Transverse colon (tissue), 4 donors: ENCODE data around the gene MCRS1. TPM values are rescaled to one million over a fixed set of nuclear protein-coding genes. Genes with fewer than 3 reads are reported as not detected.

Experiments used
- DNase-seq: peaks from one replicate; pipeline ENCODE4 v3.0.0-alpha.2; 2019
- H3K27ac ChIP-seq, 4 donors: fragments of 200-600 bp; sonication (generic); 2 replicates each; pipeline ENCODE4 v1.5.1; 2016 to 2018; ENCODE audit warnings: inconsistent platforms in 4 of 4
- H3K27me3 ChIP-seq: fragments of 200-600 bp; sonication (generic); 2 replicates; pipeline ENCODE4 v1.5.1; 2017; ENCODE audit warnings: inconsistent platforms
- H3K36me3 ChIP-seq, 4 donors: fragments of 200-600 bp; sonication (generic); 2 replicates each; pipeline ENCODE4 v1.5.1; 2017 to 2019; ENCODE audit warnings: inconsistent platforms in 4 of 4
- H3K4me1 ChIP-seq, 4 donors: fragments of 200-600 bp; sonication (generic); 2 replicates each; pipeline ENCODE4 v1.5.1; 2017 to 2020; ENCODE audit warnings: inconsistent platforms in 4 of 4
- H3K4me3 ChIP-seq, 4 donors: fragments of 200-600 bp; sonication (generic); 1 replicate in 1 of 4; 2 replicates in 3 of 4; pipeline versions ENCODE4 v1.5.1 to v1.6.1; 2017 to 2019; ENCODE audit warnings: inconsistent platforms in 4 of 4
- H3K9me3 ChIP-seq, 2 donors: fragments of 200-600 bp; sonication (generic); 2 replicates each; pipeline ENCODE4 v1.5.1; 2017 to 2019; ENCODE audit warnings: inconsistent platforms in 2 of 2
- EP300 ChIP-seq: sonication (generic); formaldehyde crosslinking; IDR thresholded peaks from one replicate; pipeline ENCODE4 v1.6.1; 2017; ENCODE audit warnings: antibody characterized with exemption, low read depth
- POLR2A ChIP-seq: fragments of 450-650 bp; IDR thresholded peaks from one replicate; pipeline ENCODE4 v1.6.1; 2016; ENCODE audit warnings: antibody characterized with exemption, mild to moderate bottlenecking, moderate library complexity
- POLR2AphosphoS5 ChIP-seq, 3 donors: sonication (generic); formaldehyde crosslinking; IDR thresholded peaks; one replicate each; pipeline ENCODE4 v1.6.1; 2016; ENCODE audit warnings: antibody characterized with exemption in 3 of 3
- WGBS, 2 donors: methylation state at CpG; one replicate each; pipeline ENCODE4 v1.1.5; 2018; ENCODE audit warnings: low coverage in 1 of 2; 5-methylcytosine and 5-hydroxymethylcytosine counted together
- in situ Hi-C, 4 donors: fragments of 200-750 bp; cut with MboI; loops; one replicate each; pipeline versions ENCODE4 v1.15.0 to v1.15.1; 2017; ENCODE audit warnings: low sequenced_read_pairs in 3 of 4, low pct_ligation_motif_present in 1 of 4, low pct_unique_long_range_greater_than_20kb in 1 of 4
- intact Hi-C: fragments of 100-400 bp; cut with DNase I; formaldehyde crosslinking; loops from one replicate; pipeline ENCODE4 v1.15.1; 2023; ENCODE audit warnings: low total_unique reads
- total RNA-seq, 4 donors: library from RNA; depleted of rRNA; stranded (reverse); fragments of >200 nt; gene quantifications; one replicate each; pipeline ENCODE4 v1.1.0, GENCODE V29; 2016
- TF ChIP-seq, protein P1 (sequence below), 5 experiments: fragments of 200-600 bp in 3 of 5; fragments of 450-650 bp in 2 of 5; sonication (generic) in 3 of 5; IDR thresholded peaks; 1 replicate in 2 of 5; 2 replicates in 3 of 5; pipeline ENCODE4 v1.5.1; 2016 to 2017; ENCODE audit warnings: antibody characterized with exemption in 5 of 5, inconsistent platforms in 3 of 5, mild to moderate bottlenecking in 2 of 5, moderate library complexity in 1 of 5

The MCRS1 gene
- total RNA-seq, 4 donors from 2014 or later = 57.8 to 120 (median 78.4) TPM

DNA sequence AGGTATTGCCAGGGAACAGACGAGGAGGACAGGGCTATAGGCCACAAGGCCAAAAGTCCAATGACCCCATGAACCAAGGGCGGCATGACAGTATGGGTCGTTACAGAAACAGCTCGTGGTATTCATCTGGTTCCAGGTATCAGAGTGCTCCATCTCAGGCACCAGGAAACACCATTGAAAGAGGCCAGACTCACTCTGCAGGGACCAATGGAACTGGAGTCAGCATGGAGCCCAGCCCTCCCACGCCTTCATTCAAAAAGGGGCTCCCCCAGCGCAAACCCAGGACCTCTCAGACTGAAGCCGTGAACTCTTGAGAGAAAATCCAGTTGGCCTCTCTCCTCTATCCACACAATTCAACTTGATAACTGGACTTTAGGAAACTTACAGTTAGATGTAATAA, 42.0 kb downstream of the MCRS1 start:
- H3K27ac ChIP-seq = no peak overlapping the region
- no peaks in the 10 kb centered on the region for H3K4me1 ChIP-seq
- TF ChIP-seq EP300 (no peak), POLR2A (no peak), POLR2AphosphoS5 (IDR thresholded peaks at IDR 0.05) (no peak)
- no peaks in the 10 kb centered on the region for H3K9me3 ChIP-seq
- DNase-seq = no peak
- peaks cover 0 to 24% (median 11%) of the 10 kb centered on the region in 4 donors for H3K36me3 ChIP-seq
- intact Hi-C loops (no loop called here), in situ Hi-C loops (no loop called here)
- H3K4me3 ChIP-seq = no peak overlapping the region
- H3K27me3 ChIP-seq = no peaks in the 10 kb centered on the region
- 95 to 100% methylated on average over 2 to 7 of the region's 7 CpGs for WGBS, 2 donors

DNA sequence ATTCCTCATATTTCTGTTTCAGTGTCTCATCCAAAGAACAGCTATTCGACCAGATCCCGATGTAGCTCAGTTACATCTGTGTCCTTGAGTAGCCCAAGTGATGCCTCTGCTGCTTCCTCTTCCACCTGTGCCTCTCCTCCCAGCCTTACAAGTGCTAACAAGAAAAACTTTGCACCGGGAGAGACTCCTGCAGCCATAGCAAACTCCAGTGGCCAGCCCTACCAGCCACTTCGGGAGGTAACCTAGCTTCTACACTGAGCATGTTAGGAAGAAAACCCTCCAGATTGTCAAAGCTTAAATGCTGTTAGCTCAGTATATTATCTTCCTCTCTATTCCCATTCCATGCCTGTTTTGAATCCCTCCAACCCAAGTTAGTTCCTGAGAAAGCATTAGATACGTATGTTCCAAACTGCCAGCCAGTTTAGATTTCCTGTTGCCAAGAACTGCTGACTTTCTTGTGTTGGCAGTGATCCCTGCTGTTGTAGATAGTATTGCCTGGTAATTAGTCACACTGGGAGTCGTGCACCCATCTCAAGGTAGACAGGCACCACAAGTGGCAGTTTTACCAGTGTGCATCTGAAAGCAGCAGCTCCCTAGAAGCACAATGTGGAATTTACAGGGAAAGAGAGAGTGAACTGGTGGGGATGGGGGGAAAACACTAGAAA, 43.1 kb downstream of the MCRS1 start:
- H3K36me3 ChIP-seq = peaks cover 0 to 24% (median 11%) of the 10 kb centered on the region in 4 donors
- H3K4me3 ChIP-seq = no peak overlapping the region
- H3K27ac ChIP-seq = no peak overlapping the region
- no peak for DNase-seq
- in situ Hi-C loops = no loop called here
- TF ChIP-seq POLR2AphosphoS5 (IDR thresholded peaks at IDR 0.05) (no peak), EP300 (no peak), POLR2A (no peak)
- TF ChIP-seq, protein P1, sequence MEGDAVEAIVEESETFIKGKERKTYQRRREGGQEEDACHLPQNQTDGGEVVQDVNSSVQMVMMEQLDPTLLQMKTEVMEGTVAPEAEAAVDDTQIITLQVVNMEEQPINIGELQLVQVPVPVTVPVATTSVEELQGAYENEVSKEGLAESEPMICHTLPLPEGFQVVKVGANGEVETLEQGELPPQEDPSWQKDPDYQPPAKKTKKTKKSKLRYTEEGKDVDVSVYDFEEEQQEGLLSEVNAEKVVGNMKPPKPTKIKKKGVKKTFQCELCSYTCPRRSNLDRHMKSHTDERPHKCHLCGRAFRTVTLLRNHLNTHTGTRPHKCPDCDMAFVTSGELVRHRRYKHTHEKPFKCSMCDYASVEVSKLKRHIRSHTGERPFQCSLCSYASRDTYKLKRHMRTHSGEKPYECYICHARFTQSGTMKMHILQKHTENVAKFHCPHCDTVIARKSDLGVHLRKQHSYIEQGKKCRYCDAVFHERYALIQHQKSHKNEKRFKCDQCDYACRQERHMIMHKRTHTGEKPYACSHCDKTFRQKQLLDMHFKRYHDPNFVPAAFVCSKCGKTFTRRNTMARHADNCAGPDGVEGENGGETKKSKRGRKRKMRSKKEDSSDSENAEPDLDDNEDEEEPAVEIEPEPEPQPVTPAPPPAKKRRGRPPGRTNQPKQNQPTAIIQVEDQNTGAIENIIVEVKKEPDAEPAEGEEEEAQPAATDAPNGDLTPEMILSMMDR (IDR thresholded peaks at IDR 0.05) = no peak
- H3K9me3 ChIP-seq = no peaks in the 10 kb centered on the region
- H3K27me3 ChIP-seq = no peaks in the 10 kb centered on the region
- 85 to 88% methylated on average over 4 to 6 of the region's 6 CpGs for WGBS, 2 donors
- intact Hi-C loops = no loop called here
- H3K4me1 ChIP-seq = no peaks in the 10 kb centered on the region

- H3K27me3 ChIP-seq = no peaks in the 10 kb centered on the region
- H3K9me3 ChIP-seq = no peaks in the 10 kb centered on the region
- H3K36me3 ChIP-seq = peaks cover 0 to 26% (median 10%) of the 10 kb centered on the region in 4 donors
- no peak for TF ChIP-seq POLR2AphosphoS5 (IDR thresholded peaks at IDR 0.05)
- TF ChIP-seq, protein P1 (IDR thresholded peaks at IDR 0.05) = no peak
- no peak for TF ChIP-seq EP300
- no peak for TF ChIP-seq POLR2A
- no peaks in the 10 kb centered on the region for H3K4me1 ChIP-seq
- intact Hi-C loops = no loop called here
- H3K27ac ChIP-seq = no peak overlapping the region
- in situ Hi-C loops = no loop called here
- no peak for DNase-seq
- 90 to 100% methylated on average over 4 of the region's 4 CpGs for WGBS, 2 donors
- no peak overlapping the region for H3K4me3 ChIP-seq
Measured at GRCh38 chr12:49521389-49521788, 46.6 kb downstream of the MCRS1 start.

DNA sequence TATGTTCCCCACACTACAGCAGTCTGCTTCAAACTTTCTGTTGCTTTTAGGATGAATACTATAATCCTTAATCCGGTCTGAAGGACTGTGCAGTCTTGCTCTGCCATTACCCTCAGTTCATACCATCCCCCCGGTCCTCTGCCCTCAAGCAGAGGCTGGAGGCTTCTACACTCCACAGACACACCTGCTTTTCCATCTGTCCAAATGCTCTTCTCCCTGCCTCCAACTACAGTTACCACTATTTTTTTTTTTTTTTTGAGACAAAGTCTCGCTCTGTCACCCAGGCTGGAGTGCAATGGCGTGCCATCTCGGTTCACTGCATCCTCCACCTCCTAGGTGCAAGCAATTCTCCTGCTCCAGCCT, 48.4 kb downstream of the MCRS1 start:
- no peak overlapping the region for H3K27ac ChIP-seq
- H3K9me3 ChIP-seq = no peaks in the 10 kb centered on the region
- H3K36me3 ChIP-seq = peaks cover 0 to 10% (median 2%) of the 10 kb centered on the region in 4 donors
- no peaks in the 10 kb centered on the region for H3K27me3 ChIP-seq
- no peak for DNase-seq
- 100% methylated on average over 1 to 5 of the region's 5 CpGs for WGBS, 2 donors
- TF ChIP-seq, protein P1 (IDR thresholded peaks at IDR 0.05) = no peak
- TF ChIP-seq POLR2AphosphoS5 (IDR thresholded peaks at IDR 0.05) (no peak), EP300 (no peak), POLR2A (no peak)
- in situ Hi-C loops = loop anchor here (5.0 to 10.0 kb wide), 3 partner anchors 157 to 175 kb away; partner anchors contain the start of gene DNAJC22 (in 1 of the 4)
- no peak overlapping the region for H3K4me3 ChIP-seq
- no peaks in the 10 kb centered on the region for H3K4me1 ChIP-seq
- intact Hi-C loops = loop anchor here (5.0 kb wide), 1 partner anchor 172 kb away; the partner anchor contains the start of gene DNAJC22
